PC-3 (cell line): Measurements from ENCODE around the gene C1QL1. TPM values are rescaled to one million over a fixed set of nuclear protein-coding genes. Genes with fewer than 3 reads are reported as not detected.

Source experiments
- ATAC-seq: fragments of 200-7000 bp; cut with Tn5 transposase; 2 replicates; pipeline ENCODE4 v1.9.1; 2020; ENCODE audit warnings: mild to moderate bottlenecking, moderate library complexity
- BruUV-seq: library from RNA; stranded (reverse); fragments of 400-500 nt; replicated peaks from 2 replicates; lab custom pipeline; 2021; lab: Mats Ljungman, UMichigan
- CTCF ChIA-PET: fragments of 300-600 bp; sonication (Branson Sonifier 250); formaldehyde crosslinking; loops from one replicate; lab custom pipeline; 2022; ENCODE audit warnings: antibody characterized with exemption; lab: Charles Lee
- POLR2A ChIA-PET: fragments of 300-600 bp; sonication (Branson Sonifier 250); formaldehyde crosslinking; loops from one replicate; lab custom pipeline; 2022; ENCODE audit warnings: antibody characterized with exemption; ENCODE audit not compliant: unreplicated experiment; lab: Charles Lee
- DNase-seq: peaks from one replicate; pipeline ENCODE4 v3.0.0-alpha.2; 2015
- H2AFZ ChIP-seq: fragments of 300-600 bp; sonication (generic); 2 replicates; pipeline ENCODE4 v1.6.0; 2016; ENCODE audit warnings: antibody characterized with exemption, low read length
- H3F3A ChIP-seq: fragments of 300-600 bp; sonication (generic); one replicate; pipeline ENCODE4 v1.6.0; 2017; ENCODE audit warnings: antibody characterized with exemption, low read length, control low read depth, mild to moderate bottlenecking; ENCODE audit not compliant: unreplicated experiment
- H3K27ac ChIP-seq: fragments of 300-600 bp; sonication (generic); 2 replicates; pipeline ENCODE4 v1.5.1; 2016; ENCODE audit warnings: mild to moderate bottlenecking, low read length
- H3K27me3 ChIP-seq: fragments of 300-600 bp; sonication (generic); 2 replicates; pipeline ENCODE4 v1.6.1; 2016; ENCODE audit warnings: low read length, mixed read lengths
- H3K36me3 ChIP-seq: fragments of 300-600 bp; sonication (generic); 2 replicates; pipeline ENCODE4 v1.6.1; 2016; ENCODE audit warnings: low read depth, mixed run types, low read length, mixed read lengths
- H3K4me1 ChIP-seq: fragments of 300-600 bp; sonication (generic); 2 replicates; pipeline ENCODE4 v1.5.1; 2016; ENCODE audit warnings: low read length; ENCODE audit not compliant: insufficient read depth
- H3K4me2 ChIP-seq: fragments of 300-600 bp; sonication (generic); 2 replicates; pipeline ENCODE4 v1.6.0; 2016; ENCODE audit warnings: low read length
- H3K4me3 ChIP-seq: fragments of 300-600 bp; sonication (generic); 2 replicates; pipeline ENCODE4 v1.5.1; 2016; ENCODE audit warnings: mild to moderate bottlenecking, low read length, mixed read lengths
- H3K79me2 ChIP-seq: fragments of 300-600 bp; sonication (generic); 2 replicates; pipeline ENCODE4 v1.6.1; 2017; ENCODE audit warnings: low read length, mixed read lengths
- H3K9ac ChIP-seq: fragments of 300-600 bp; sonication (generic); 2 replicates; pipeline ENCODE4 v1.6.0; 2016; ENCODE audit warnings: mild to moderate bottlenecking, low read length
- H3K9me2 ChIP-seq: fragments of 300-600 bp; sonication (generic); replicated peaks from 2 replicates; pipeline ENCODE4 v1.6.1; 2016; ENCODE audit warnings: mixed run types, low read length, mixed read lengths
- H3K9me3 ChIP-seq: fragments of 300-600 bp; sonication (generic); 2 replicates; pipeline ENCODE4 v1.6.1; 2016; ENCODE audit warnings: low read length, mixed read lengths
- H4K20me1 ChIP-seq: fragments of 300-600 bp; sonication (generic); 2 replicates; pipeline ENCODE4 v1.6.1; 2016; ENCODE audit warnings: low read length, mixed read lengths
- CTCF ChIP-seq: fragments of 300-600 bp; sonication (generic); conservative IDR thresholded peaks from 2 replicates; pipeline ENCODE4 v1.5.1; 2017; ENCODE audit warnings: antibody characterized with exemption, low read depth, mild to moderate bottlenecking, low read length
- EZH2 ChIP-seq: fragments of 300-600 bp; sonication (generic); IDR thresholded peaks from one replicate; pipeline ENCODE4 v1.6.1; 2017; ENCODE audit warnings: antibody characterized with exemption, mild to moderate bottlenecking, low read length; ENCODE audit not compliant: unreplicated experiment
- EZH2phosphoT487 ChIP-seq: fragments of 300-600 bp; sonication (generic); IDR thresholded peaks from 2 replicates; pipeline ENCODE4 v1.6.1; 2018; ENCODE audit warnings: mild to moderate bottlenecking, antibody characterized with exemption, low read length, borderline replicate concordance
- intact Hi-C: fragments of 100-400 bp; cut with micrococcal nuclease; formaldehyde crosslinking; loops from 2 replicates; pipeline ENCODE4 v1.9.0; 2023
- total RNA-seq: library from RNA; depleted of rRNA; stranded (reverse); fragments of >200 nt; gene quantifications from 2 replicates; pipeline ENCODE4 v1.2.3, GENCODE V29; 2014

Gene C1QL1
- total RNA-seq, 1 experiment from 2014 or later = 2.8 TPM

- BruUV-seq = no TSS peak
- Histone ChIP-seq H3K4me1 (peaks cover 5% of the 10 kb centered on the region; the same call in 1 of the 2 replicates), H3K9me3 (no peaks in the 10 kb centered on the region), H4K20me1 (no peaks in the 10 kb centered on the region), H3K27me3 (no peaks in the 10 kb centered on the region), H3K36me3 (no peaks in the 10 kb centered on the region), H2AFZ (no peak overlapping the region), H3K4me2 (no peak overlapping the region), H3K9me2 (no peaks in the 10 kb centered on the region), H3K79me2 (no peaks in the 10 kb centered on the region), H3F3A (no peaks in the 10 kb centered on the region), H3K9ac (no peak overlapping the region), H3K4me3 (no peak overlapping the region), H3K27ac (no peak overlapping the region)
- ChIA-PET CTCF (interaction anchor here (0.5 kb wide), 1 partner anchor 11 kb away, joined by 3 read pairs; the partner anchor contains the start of gene C1QL1), POLR2A (no interaction called here)
- TF ChIP-seq EZH2 (no peak), CTCF (no peak), EZH2phosphoT487 (no peak)
- no peak for ATAC-seq
- intact Hi-C loops = no loop called here
- DNase-seq = no peak
Observed at GRCh38 chr17:44956998-44957981, 10.8 kb downstream of the C1QL1 start.

GRCh38 chr17:44955674-44956425 is 12.3 kb downstream of the C1QL1 start:
- ChIA-PET CTCF (no interaction called here), POLR2A (no interaction called here)
- Histone ChIP-seq H3K27me3 (no peaks in the 10 kb centered on the region), H3K4me3 (no peak overlapping the region), H3K4me1 (peaks cover 3% of the 10 kb centered on the region; the same call in 1 of the 2 replicates), H3K9ac (no peak overlapping the region), H4K20me1 (no peaks in the 10 kb centered on the region), H3K36me3 (no peaks in the 10 kb centered on the region), H2AFZ (no peak overlapping the region), H3K9me2 (no peaks in the 10 kb centered on the region), H3F3A (no peaks in the 10 kb centered on the region), H3K4me2 (no peak overlapping the region), H3K27ac (no peak overlapping the region), H3K79me2 (no peaks in the 10 kb centered on the region), H3K9me3 (no peaks in the 10 kb centered on the region)
- TF ChIP-seq EZH2 (no peak), EZH2phosphoT487 (no peak), CTCF (no peak)
- ATAC-seq (no peak), DNase-seq (no peak)
- no TSS peak for BruUV-seq
- intact Hi-C loops = no loop called here
